NCI-H524 (cell line): Measurements from ENCODE around the gene RUNX2.

Experiments
- DNase-seq, 2 experiments: peaks; one replicate each; lab custom pipeline; 2025; lab: John Stamatoyannopoulos, UW

Gene RUNX2

GRCh38 chr6:45709781-45710220, 381.7 kb downstream of the RUNX2 start:
- no peak for DNase-seq

GRCh38 chr6:45710304-45710821, 382.2 kb downstream of the RUNX2 start:
- DNase-seq: no peak

DNA sequence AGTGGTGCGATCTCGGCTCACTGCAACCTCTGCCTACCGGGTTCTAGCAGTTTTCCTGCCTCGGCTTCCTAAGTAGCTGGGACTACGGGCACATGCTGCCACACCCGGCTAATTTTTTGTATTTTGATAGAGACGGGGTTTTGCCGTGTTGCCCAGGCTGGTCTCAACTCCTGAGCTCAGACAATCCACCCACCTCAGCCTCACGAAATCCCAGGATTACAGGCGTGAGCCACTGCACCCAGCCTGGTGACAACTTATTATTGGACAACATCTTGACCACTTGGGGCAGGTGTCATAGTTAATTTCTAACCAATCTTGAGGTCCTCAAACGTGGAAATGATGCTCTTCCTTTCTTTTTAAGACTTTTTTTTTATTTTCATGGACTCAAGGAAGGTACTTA, 383.9 kb downstream of the RUNX2 start:
- DNase-seq: no peak

- DNase-seq: no peak
Measured at GRCh38 chr6:45712786-45713185, 384.7 kb downstream of the RUNX2 start.
